ENCODE data around the gene MYO5B.

Gene MYO5B

DNA sequence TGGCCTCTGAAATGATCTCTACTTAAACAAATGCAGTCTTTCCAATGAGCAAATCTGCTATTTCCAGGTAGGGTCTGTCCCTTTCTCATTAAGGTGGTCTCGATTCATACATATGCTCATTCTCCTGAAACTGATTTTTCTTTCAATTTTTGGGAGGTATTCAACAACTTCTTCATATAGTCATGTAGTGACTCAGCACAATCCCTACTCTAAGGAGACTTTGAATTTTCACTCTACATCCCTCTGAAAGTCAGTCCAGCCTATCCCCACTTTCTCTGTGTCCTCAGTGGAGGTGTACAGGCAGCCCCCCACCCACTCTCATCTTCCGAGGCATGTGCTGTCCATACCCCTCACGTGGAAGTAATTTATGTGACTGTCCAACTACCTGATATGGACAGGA lies 281.7 kb downstream of the MYO5B start:
- DNase-seq (ENCODE audit: insufficient read length, low spot score) (no peak), FAIRE-seq (no peak)
- no peak for TF ChIP-seq POLR2A (IDR thresholded peaks at IDR 0.05; ENCODE audit: low read depth, low read length)

DNA sequence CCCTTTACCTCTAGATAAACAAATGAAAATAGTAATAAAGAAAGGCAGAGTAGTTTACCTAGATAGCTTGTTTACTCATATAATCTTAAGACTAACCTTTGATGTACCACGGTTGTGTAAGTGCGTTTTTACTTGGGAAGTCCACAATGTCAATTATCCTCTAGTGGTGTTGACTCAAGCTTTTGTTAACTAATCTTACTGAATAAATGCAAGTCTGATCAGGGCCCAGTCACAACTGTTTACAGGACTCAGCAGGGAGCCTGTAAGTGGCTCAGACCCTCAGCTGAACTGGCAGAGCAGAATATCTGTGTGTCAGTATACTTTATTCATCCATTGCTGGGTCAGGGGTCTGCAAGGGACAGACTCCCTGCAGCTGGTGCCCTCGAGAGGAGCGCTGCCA lies 283.5 kb downstream of the MYO5B start:
- DNase-seq (ENCODE audit: insufficient read length, low spot score) (no peak), FAIRE-seq (no peak)
- no peak for TF ChIP-seq POLR2A (IDR thresholded peaks at IDR 0.05; ENCODE audit: low read depth, low read length)

DNA sequence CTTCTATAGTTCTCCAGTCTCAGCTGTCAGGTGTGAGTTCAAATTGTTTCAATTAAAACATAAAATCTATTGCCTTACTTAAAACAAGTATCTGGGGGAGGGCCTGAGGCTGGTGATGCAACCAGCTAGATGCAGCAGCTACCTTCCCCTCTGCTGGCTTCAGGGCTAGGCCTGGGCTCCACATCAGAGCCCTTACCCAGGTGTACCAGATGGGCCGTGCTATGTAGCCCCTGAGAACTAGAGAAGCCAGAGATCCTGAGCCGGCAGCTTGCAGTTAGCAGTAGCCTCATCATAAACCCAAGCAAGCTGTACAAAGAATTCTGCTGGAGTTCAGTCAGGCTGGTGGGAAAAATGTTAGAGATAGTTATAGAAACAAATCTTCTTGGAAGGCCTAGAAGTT lies 284.0 kb downstream of the MYO5B start:
- DNase-seq (ENCODE audit: insufficient read length, low spot score) (no peak), FAIRE-seq (no peak)
- no peak for TF ChIP-seq POLR2A (IDR thresholded peaks at IDR 0.05; ENCODE audit: low read depth, low read length)

GRCh38 chr18:49910019-49910418 lies 284.9 kb downstream of the MYO5B start:
- TF ChIP-seq POLR2A (IDR thresholded peaks at IDR 0.05; ENCODE audit: low read depth, low read length) = no peak
- DNase-seq (ENCODE audit: insufficient read length, low spot score) = no peak

GRCh38 chr18:49907346-49907929 lies 287.5 kb downstream of the MYO5B start:
- TF ChIP-seq POLR2A (IDR thresholded peaks at IDR 0.05; ENCODE audit: low read depth, low read length) = no peak
- FAIRE-seq (no peak), DNase-seq (ENCODE audit: insufficient read length, low spot score) (no peak)

More at GRCh38 chr18:49910019-49910418, 284.9 kb downstream of the MYO5B start:
- no peak for FAIRE-seq

GRCh38 chr18:49905771-49906170 lies 289.2 kb downstream of the MYO5B start:
- FAIRE-seq (no peak), DNase-seq (ENCODE audit: insufficient read length, low spot score) (no peak)
- no peak for TF ChIP-seq POLR2A (IDR thresholded peaks at IDR 0.05; ENCODE audit: low read depth, low read length)

- no peak for TF ChIP-seq POLR2A (IDR thresholded peaks at IDR 0.05; ENCODE audit: low read depth, low read length)
- FAIRE-seq (no peak), DNase-seq (ENCODE audit: insufficient read length, low spot score) (no peak)
Measured at GRCh38 chr18:49904871-49905555, 289.9 kb downstream of the MYO5B start.

DNA sequence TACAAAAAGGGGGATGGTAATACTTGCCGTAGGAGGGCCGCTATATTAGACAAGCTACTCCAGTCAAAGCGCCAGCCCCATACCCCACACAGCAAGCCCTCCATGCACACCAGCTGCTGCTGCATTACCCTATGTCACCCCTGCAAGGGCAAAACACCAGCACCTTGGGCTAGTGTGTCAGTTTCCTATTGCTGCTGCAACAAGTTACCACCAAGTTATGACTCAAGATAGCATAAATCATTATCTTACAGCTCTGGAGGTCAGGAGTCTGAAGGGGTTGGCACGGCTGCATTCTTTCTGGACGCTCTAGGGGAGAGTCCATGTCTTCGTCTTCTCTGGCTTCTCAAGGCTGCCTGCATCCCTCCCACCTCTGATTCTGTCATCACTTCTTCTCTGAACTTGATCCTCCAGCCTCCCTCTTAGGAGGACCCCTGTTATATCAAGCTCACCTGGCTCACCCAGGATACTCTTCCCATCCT lies 293.0 kb downstream of the MYO5B start:
- no peak for TF ChIP-seq POLR2A (IDR thresholded peaks at IDR 0.05; ENCODE audit: low read depth, low read length)
- FAIRE-seq = no peak
- DNase-seq (ENCODE audit: insufficient read length, low spot score) = no peak

GRCh38 chr18:49899657-49900330 lies 295.2 kb downstream of the MYO5B start:
- TF ChIP-seq POLR2A (IDR thresholded peaks at IDR 0.05; ENCODE audit: low read depth, low read length) = no peak
- no peak for FAIRE-seq
- no peak for DNase-seq (ENCODE audit: insufficient read length, low spot score)

GRCh38 chr18:49898421-49898820 lies 296.5 kb downstream of the MYO5B start:
- FAIRE-seq (no peak), DNase-seq (ENCODE audit: insufficient read length, low spot score) (peak; percentile 11)
- no peak for TF ChIP-seq POLR2A (IDR thresholded peaks at IDR 0.05; ENCODE audit: low read depth, low read length)

DNA sequence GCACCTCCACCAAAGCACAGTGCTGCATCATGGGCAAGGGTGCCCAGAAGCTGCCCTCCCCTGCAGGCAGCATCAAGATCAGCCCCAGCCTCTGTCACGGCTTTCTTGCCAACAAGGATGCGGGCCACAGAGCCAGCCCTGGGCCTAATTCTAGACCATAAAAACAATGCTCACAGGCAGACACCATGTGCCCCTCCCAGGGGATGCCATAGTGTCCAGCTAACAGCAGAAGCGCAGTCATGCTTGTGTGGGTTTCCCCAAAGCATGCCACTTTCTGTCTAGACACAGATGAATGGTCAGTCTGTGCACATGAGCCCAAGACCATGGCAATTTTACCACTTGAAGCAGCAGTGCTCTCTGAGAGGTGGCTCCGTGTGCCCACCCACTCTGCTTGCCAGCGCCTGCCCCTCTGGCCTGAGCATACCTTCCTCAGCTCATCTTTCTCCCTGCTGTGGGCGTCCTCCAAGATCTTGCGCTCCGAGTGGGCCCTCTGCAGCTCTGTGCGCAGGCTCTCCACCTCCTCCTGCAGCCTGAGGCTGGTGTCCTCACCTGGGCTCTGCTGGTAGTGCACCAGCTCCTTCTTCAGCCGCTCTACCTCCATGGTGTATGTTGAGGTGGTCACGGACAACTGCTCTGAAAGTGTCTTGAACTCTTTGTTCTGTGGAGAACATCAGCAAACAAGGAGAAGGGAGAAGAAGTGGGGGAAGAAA lies 300.3 kb downstream of the MYO5B start:
- FAIRE-seq (no peak), DNase-seq (ENCODE audit: insufficient read length, low spot score) (no peak)
- TF ChIP-seq POLR2A (IDR thresholded peaks at IDR 0.05; ENCODE audit: low read depth, low read length) = no peak

DNA sequence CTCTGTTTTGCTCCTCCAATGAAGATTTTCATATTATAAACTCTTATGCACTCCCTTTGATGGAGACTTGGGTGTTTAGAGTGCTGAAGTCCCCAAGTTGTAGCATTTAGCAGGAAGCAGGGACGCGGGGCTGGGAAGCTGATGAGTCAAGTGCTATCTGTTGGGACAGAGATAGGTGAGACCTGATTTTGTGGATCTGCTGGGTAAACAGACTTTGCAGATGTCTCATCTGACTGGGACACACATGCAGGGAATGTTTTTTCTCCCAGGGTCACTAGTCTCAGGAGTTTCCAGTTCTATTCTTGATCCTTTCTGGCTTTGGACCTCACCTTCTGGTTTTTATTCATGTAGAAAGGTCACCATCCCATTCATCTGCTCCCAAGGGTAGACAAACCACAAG lies 301.9 kb downstream of the MYO5B start:
- no peak for TF ChIP-seq POLR2A (IDR thresholded peaks at IDR 0.05; ENCODE audit: low read depth, low read length)
- DNase-seq (ENCODE audit: insufficient read length, low spot score) (no peak), FAIRE-seq (no peak)

- no peak for DNase-seq (ENCODE audit: insufficient read length, low spot score)
- TF ChIP-seq POLR2A (IDR thresholded peaks at IDR 0.05; ENCODE audit: low read depth, low read length) = no peak
- FAIRE-seq = no peak
Measured at GRCh38 chr18:49892148-49892924, 302.6 kb downstream of the MYO5B start.

Data from H54 (cell line).